GM18507 (cell line): ENCODE measurements around the gene RCCD1.
"Not testable (repeated sequence)": the region's sequence is repeated elsewhere in the genome, so short reads cannot be mapped to it uniquely, and the experiment has no call there.

Experiments
- DNase-seq: peaks from one replicate; pipeline ENCODE4 v3.0.0; 2011; ENCODE audit warnings: low read depth; ENCODE audit not compliant: insufficient read length; ENCODE audit errors: extremely low spot score
- FAIRE-seq: peaks from 2 replicates; lab custom pipeline; 2011; peaks lifted over from hg19 to GRCh38; lab: Jason Lieb, UNC

RCCD1 gene

GRCh38 chr15:90954712-90955623 is at the start of gene RCCD1:
Gene RCCD1 (plus strand): TSS chr15:90954884. CDS start chr15:90956735, 1,851 bp downstream.
- FAIRE-seq = peak; percentile 99
- DNase-seq = peak; percentile 99

- no peak for DNase-seq
- no peak for FAIRE-seq
Measured at GRCh38 chr15:90905306-90906180, 49.1 kb upstream of the RCCD1 start.

GRCh38 chr15:90906181-90906849 is 48.4 kb upstream of the RCCD1 start:
- DNase-seq (no peak), FAIRE-seq (no peak)

GRCh38 chr15:90907051-90907660 is 47.5 kb upstream of the RCCD1 start:
- no peak for FAIRE-seq
- DNase-seq = no peak

GRCh38 chr15:90907838-90908507 is 46.7 kb upstream of the RCCD1 start:
- FAIRE-seq (no peak), DNase-seq (no peak)

GRCh38 chr15:90909449-90909848 is 45.2 kb upstream of the RCCD1 start:
- not testable (repeated sequence) for DNase-seq, FAIRE-seq

- no peak for DNase-seq
- FAIRE-seq = no peak
Measured at GRCh38 chr15:90909976-90910375, 44.7 kb upstream of the RCCD1 start.

GRCh38 chr15:90910441-90911301 is 44.0 kb upstream of the RCCD1 start:
- no peak for FAIRE-seq
- no peak for DNase-seq

GRCh38 chr15:90911302-90911623 is 43.4 kb upstream of the RCCD1 start:
- no peak for FAIRE-seq

GRCh38 chr15:90911906-90912769 is 42.5 kb upstream of the RCCD1 start:
- no peak for DNase-seq
- FAIRE-seq = no peak

More at GRCh38 chr15:90911302-90911623, 43.4 kb upstream of the RCCD1 start:
- no peak for DNase-seq

- DNase-seq = no peak
- no peak for FAIRE-seq
Measured at GRCh38 chr15:90912770-90913075, 42.0 kb upstream of the RCCD1 start.

GRCh38 chr15:90913398-90913944 is 41.2 kb upstream of the RCCD1 start:
- FAIRE-seq (no peak), DNase-seq (no peak)

GRCh38 chr15:90914305-90915080 is 40.2 kb upstream of the RCCD1 start:
- FAIRE-seq = no peak
- DNase-seq = no peak

GRCh38 chr15:90915216-90915807 is 39.4 kb upstream of the RCCD1 start:
- DNase-seq (no peak), FAIRE-seq (no peak)

GRCh38 chr15:90915808-90916440 is 38.8 kb upstream of the RCCD1 start:
- no peak for DNase-seq

GRCh38 chr15:90916461-90916860 is 38.2 kb upstream of the RCCD1 start:
- FAIRE-seq (no peak), DNase-seq (no peak)

More at GRCh38 chr15:90915808-90916440, 38.8 kb upstream of the RCCD1 start:
- no peak for FAIRE-seq
